Spleen (tissue), 11 donors: ENCODE measurements around the gene SIAH1. TPM values are rescaled to one million over a fixed set of nuclear protein-coding genes. Genes with fewer than 3 reads are reported as not detected.
"Not testable (repeated sequence)": the region's sequence is repeated elsewhere in the genome, so short reads cannot be mapped to it uniquely, and the experiment has no call there.

ENCODE experiments used
- DNase-seq: peaks from one replicate; pipeline ENCODE4 v3.0.0-alpha.2; 2020
- H3K27ac ChIP-seq, 8 donors: fragments of 200-600 bp; sonication (generic) in 7 of 8; 1 replicate in 4 of 8; 2 replicates in 4 of 8; pipeline versions ENCODE4 v1.5.0 to v1.8.0; 2016 to 2021; ENCODE audit warnings: inconsistent platforms in 4 of 8, mild to moderate bottlenecking in 4 of 8, moderate library complexity in 1 of 8
- H3K27me3 ChIP-seq, 7 donors: fragments of 200-600 bp; sonication (generic) in 6 of 7; replicated peaks in 1 of 7; 1 replicate in 4 of 7; 2 replicates in 3 of 7; pipeline versions ENCODE4 v1.5.0 to v1.8.0; 2016 to 2021; ENCODE audit warnings: inconsistent platforms in 3 of 7, mild to moderate bottlenecking in 1 of 7
- H3K36me3 ChIP-seq, 6 donors: fragments of 200-600 bp; sonication (generic) in 5 of 6; 1 replicate in 4 of 6; 2 replicates in 2 of 6; pipeline versions ENCODE4 v1.5.0 to v1.8.0; 2016 to 2021; ENCODE audit warnings: inconsistent platforms in 2 of 6
- H3K4me1 ChIP-seq, 6 donors: fragments of 200-600 bp; sonication (generic) in 5 of 6; 1 replicate in 3 of 6; 2 replicates in 3 of 6; pipeline versions ENCODE4 v1.5.0 to v1.8.0; 2016 to 2021; ENCODE audit warnings: inconsistent platforms in 3 of 6
- H3K4me3 ChIP-seq, 8 donors: fragments of 200-600 bp; sonication (generic) in 7 of 8; 1 replicate in 4 of 8; 2 replicates in 4 of 8; pipeline versions ENCODE4 v1.5.0 to v1.8.0; 2016 to 2021; ENCODE audit warnings: inconsistent platforms in 4 of 8, mild to moderate bottlenecking in 4 of 8, moderate library complexity in 2 of 8
- H3K9me3 ChIP-seq, 8 donors: fragments of 200-600 bp; sonication (generic) in 7 of 8; 1 replicate in 4 of 8; 2 replicates in 4 of 8; pipeline versions ENCODE4 v1.5.0 to v1.8.0; 2016 to 2021; ENCODE audit warnings: inconsistent platforms in 4 of 8
- POLR2A ChIP-seq, 3 donors: fragments of 450-650 bp; IDR thresholded peaks; one replicate each; pipeline ENCODE4 v1.5.1; 2017; ENCODE audit warnings: antibody characterized with exemption in 3 of 3, mild to moderate bottlenecking in 1 of 3
- POLR2AphosphoS5 ChIP-seq, 3 donors: sonication (generic); formaldehyde crosslinking; IDR thresholded peaks; one replicate each; pipeline ENCODE4 v1.5.1; 2017; ENCODE audit warnings: antibody characterized with exemption in 3 of 3
- WGBS, 5 donors: extraction: QIAGEN DNeasy Blood & Tissue Kit in 3 of 5; methylation state at CpG; one replicate each; pipeline versions ENCODE4 v1.1.5 to v1.1.7; 2013 to 2018; 5-methylcytosine and 5-hydroxymethylcytosine counted together
- intact Hi-C: fragments of 100-400 bp; cut with DNase I; formaldehyde crosslinking; loops from one replicate; pipeline ENCODE4 v1.15.0; 2023; ENCODE audit warnings: low total_unique reads
- polyA plus RNA-seq, 3 donors: library from polyadenylated mRNA; stranded (reverse); fragments of 200-250 nt; gene quantifications; one replicate each; pipeline ENCODE4 v1.2.1, GENCODE V29; 2013
- total RNA-seq, 7 donors: library from RNA; depleted of rRNA in 3 of 7; stranded (reverse); fragments of >200 nt in 3 of 7; fragmentation: NEBNext Ultra II Directional in 4 of 7; extraction: Animal tissue kit (Norgen Biotek cat#: 25700) in 4 of 7; gene quantifications; one replicate each; pipeline versions ENCODE4 v1.1.0 to v1.2.1, GENCODE V29; 2016 to 2021
- TF ChIP-seq, protein P1 (sequence below), 11 experiments: fragments of 200-600 bp in 7 of 11; fragments of 450-650 bp in 4 of 11; sonication (generic) in 4 of 11; IDR thresholded peaks in 8 of 11; conservative IDR thresholded peaks in 3 of 11; 1 replicate in 7 of 11; 2 replicates in 4 of 11; pipeline versions ENCODE4 v1.4.0 to v1.8.0; 2016 to 2021; ENCODE audit warnings: antibody characterized with exemption in 11 of 11, inconsistent platforms in 4 of 11, mild to moderate bottlenecking in 1 of 11
- donor health status: healthy with polysubstance abuse.
- donor health status: DM: no; HTN: no; CAD: no; lungs with moderate emphysema.
- donor health status: DM: no; HTN: no; CAD: no.
- donor health status: Bipolar disorder and iron deficiency.
- donor health status: healthy.
- donor health status: DM: no; HTN: no; CAD: no.
- donor health status: DM: yes; HTN: yes; CAD: no.

The SIAH1 gene
- total and polyA plus RNA-seq, 10 donors = 11.9 to 32.6 (median 25.5) TPM

DNA sequence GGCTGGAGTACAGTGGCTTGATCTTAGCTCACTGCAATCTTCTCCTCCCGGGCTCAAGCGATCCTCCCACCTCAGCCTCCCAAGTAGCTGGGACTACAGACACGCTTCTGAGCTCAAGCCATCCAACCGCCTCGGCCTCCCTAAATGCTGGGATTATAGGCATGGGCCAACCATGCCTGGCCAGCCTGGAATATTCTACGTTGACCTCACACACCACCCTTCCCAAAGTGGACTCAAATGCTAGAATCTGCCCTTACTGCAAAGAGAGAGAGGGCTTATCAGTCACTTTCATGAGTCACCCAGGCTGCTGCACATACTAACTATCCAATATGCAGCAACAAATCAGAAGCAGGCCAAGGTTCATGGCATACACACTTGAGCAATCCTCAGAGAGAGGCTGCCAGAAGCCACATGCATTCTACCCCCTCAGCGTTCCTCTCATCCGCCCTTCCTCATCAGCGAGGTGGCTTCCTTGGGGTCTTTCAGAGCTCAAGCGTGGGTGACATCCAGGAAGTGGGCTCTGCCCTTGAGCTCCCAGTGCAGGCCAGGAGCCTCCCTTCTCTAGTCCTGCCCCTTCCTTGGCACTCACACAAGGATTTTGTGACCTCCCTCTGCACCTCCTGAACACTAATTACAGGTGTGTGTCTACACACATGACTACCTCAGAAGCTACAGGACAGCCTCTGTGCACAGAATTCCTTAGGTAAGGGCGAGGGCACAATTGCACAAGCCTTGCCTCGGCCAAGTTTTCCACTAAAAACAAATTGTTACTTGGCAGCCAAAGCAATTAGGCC, 24.8 kb upstream of the SIAH1 start:
- Histone ChIP-seq H3K27me3 (no peaks in the 10 kb centered on the region), H3K27ac (peak overlapping the region in 1 of 8 donors; percentile 33), H3K36me3 (no peaks in the 10 kb centered on the region), H3K4me1 (peaks cover 0 to 5% (median 0%) of the 10 kb centered on the region in 6 donors), H3K4me3 (no peak overlapping the region), H3K9me3 (no peaks in the 10 kb centered on the region)
- TF ChIP-seq, protein P1, sequence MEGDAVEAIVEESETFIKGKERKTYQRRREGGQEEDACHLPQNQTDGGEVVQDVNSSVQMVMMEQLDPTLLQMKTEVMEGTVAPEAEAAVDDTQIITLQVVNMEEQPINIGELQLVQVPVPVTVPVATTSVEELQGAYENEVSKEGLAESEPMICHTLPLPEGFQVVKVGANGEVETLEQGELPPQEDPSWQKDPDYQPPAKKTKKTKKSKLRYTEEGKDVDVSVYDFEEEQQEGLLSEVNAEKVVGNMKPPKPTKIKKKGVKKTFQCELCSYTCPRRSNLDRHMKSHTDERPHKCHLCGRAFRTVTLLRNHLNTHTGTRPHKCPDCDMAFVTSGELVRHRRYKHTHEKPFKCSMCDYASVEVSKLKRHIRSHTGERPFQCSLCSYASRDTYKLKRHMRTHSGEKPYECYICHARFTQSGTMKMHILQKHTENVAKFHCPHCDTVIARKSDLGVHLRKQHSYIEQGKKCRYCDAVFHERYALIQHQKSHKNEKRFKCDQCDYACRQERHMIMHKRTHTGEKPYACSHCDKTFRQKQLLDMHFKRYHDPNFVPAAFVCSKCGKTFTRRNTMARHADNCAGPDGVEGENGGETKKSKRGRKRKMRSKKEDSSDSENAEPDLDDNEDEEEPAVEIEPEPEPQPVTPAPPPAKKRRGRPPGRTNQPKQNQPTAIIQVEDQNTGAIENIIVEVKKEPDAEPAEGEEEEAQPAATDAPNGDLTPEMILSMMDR (IDR thresholded peaks at IDR 0.05 in 8 of 11, conservative IDR thresholded peaks at IDR 0.05 in 3 of 11) = no peak
- TF ChIP-seq POLR2A (IDR thresholded peaks at IDR 0.05) (no peak), POLR2AphosphoS5 (IDR thresholded peaks at IDR 0.05) (peak in 1 of 3 donors; percentile 37)
- no peak for DNase-seq
- intact Hi-C loops = no loop called here
- WGBS, 5 donors = 69 to 84% (median 74%) methylated on average over 12 of the region's 12 CpGs

DNA sequence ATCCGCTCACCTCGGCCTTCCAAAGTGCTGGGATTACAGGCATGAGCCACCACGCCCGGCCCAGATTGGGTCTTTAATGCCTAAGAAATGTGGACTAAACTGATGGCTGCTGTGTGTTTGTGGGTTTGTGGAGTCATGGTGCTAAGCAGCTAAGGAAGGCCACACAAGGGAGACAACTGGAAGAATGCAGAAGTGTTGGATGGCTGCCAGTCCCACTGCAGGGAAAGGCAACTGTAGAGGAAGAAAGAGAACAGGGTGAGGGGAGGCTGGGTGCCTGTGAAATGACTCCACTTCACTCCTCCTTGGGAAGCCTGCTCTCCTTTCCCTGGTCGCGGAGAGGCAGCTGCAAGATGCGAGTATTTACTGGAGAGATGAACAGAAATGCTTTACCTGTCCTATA, 23.5 kb upstream of the SIAH1 start:
- Histone ChIP-seq H3K9me3 (no peaks in the 10 kb centered on the region), H3K4me1 (peaks cover 0 to 5% (median 0%) of the 10 kb centered on the region in 6 donors), H3K4me3 (no peak overlapping the region), H3K27ac (no peak overlapping the region), H3K36me3 (no peaks in the 10 kb centered on the region), H3K27me3 (no peaks in the 10 kb centered on the region)
- TF ChIP-seq, protein P1 (IDR thresholded peaks at IDR 0.05 in 8 of 11, conservative IDR thresholded peaks at IDR 0.05 in 3 of 11) = no peak
- TF ChIP-seq POLR2AphosphoS5 (IDR thresholded peaks at IDR 0.05) = no peak
- TF ChIP-seq POLR2A (IDR thresholded peaks at IDR 0.05) = no peak
- WGBS, 5 donors = 87 to 96% (median 94%) methylated on average over 7 of the region's 7 CpGs
- intact Hi-C loops = no loop called here
- no peak for DNase-seq

DNA sequence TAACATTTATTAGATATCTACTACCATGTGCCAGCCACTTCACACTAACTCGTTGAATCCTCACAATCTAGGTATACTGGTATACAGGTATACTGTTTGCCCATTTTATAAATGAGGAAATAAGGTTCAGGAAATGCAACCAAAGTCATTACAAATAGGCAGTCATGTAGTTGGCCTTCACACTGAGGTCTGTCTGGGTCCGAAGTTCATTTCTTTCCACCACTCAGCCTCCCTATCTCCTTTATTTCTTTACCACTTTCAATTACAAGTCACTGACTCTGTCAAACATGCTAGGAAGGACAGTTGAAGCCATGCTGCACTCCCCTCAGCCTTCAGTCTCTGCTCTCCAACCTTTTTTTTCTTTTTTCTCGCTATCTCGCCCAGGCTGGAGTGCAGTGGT, 20.7 kb upstream of the SIAH1 start:
- intact Hi-C loops = no loop called here
- TF ChIP-seq, protein P1 (IDR thresholded peaks at IDR 0.05 in 8 of 11, conservative IDR thresholded peaks at IDR 0.05 in 3 of 11) = no peak
- TF ChIP-seq POLR2A (IDR thresholded peaks at IDR 0.05) (no peak), POLR2AphosphoS5 (IDR thresholded peaks at IDR 0.05) (no peak)

DNA sequence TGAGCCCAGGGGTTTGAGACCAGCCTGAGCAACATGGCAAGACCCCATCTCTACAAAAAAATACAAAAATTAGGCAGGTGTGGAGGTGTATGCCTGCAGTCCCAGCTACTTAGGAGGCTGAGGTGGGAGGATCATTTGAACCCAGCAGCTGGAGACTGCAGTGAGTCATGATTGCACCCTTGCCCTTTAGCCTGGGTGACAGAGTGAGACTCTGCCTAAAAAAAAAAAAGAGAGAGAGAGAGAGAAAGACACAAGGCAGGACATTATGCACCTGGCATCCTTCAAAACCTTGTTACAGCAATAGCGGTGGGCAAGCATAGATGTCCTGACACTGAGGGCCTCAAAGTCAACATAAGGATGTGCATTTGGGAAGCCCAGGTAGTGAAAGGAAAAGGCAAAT, 19.9 kb upstream of the SIAH1 start:
- intact Hi-C loops = no loop called here
- 87 to 100% (median 96%) methylated on average over 1 of the region's 1 CpG for WGBS, 5 donors

More for the DNA sequence above, 20.7 kb upstream of the SIAH1 start:
- no peak for DNase-seq
- Histone ChIP-seq H3K4me3 (no peak overlapping the region), H3K4me1 (peaks cover 0 to 5% (median 0%) of the 10 kb centered on the region in 6 donors), H3K36me3 (no peaks in the 10 kb centered on the region), H3K9me3 (no peaks in the 10 kb centered on the region), H3K27me3 (no peaks in the 10 kb centered on the region), H3K27ac (no peak overlapping the region)
- 84 to 96% (median 89%) methylated on average over 4 of the region's 4 CpGs for WGBS, 5 donors

DNA sequence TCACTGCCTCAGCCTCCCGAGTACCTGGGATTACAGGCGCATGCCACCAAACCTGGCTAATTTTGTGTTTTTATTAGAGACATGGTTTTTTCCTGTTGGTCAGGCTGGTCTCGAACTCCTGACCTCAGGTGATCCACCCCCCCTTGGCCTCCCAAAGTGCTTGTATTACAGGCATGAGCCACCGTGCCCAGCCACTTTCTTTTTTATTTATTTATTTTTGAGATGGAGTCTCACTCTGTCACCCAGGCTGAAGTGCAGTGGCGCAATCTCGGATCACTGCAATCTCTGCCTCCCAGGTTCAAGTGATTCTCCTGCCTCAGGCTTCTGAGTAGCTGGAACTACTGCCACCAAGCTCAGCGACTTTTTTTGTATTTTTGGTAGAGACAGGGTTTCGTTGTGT, 17.3 kb upstream of the SIAH1 start:
- H3K4me3 ChIP-seq, H3K27ac ChIP-seq, DNase-seq, H3K4me1 ChIP-seq, H3K9me3 ChIP-seq, H3K36me3 ChIP-seq, intact Hi-C loops, H3K27me3 ChIP-seq: not testable (repeated sequence)
- WGBS, 5 donors = 89 to 95% (median 90%) methylated on average over 8 of the region's 8 CpGs

More for the DNA sequence above, 19.9 kb upstream of the SIAH1 start:
- H3K27me3 ChIP-seq = no peaks in the 10 kb centered on the region
- no peak for DNase-seq
- no peak overlapping the region for H3K4me3 ChIP-seq
- H3K4me1 ChIP-seq = peaks cover 0 to 4% (median 0%) of the 10 kb centered on the region in 6 donors
- TF ChIP-seq, protein P1 (IDR thresholded peaks at IDR 0.05 in 8 of 11, conservative IDR thresholded peaks at IDR 0.05 in 3 of 11) = no peak
- TF ChIP-seq POLR2AphosphoS5 (IDR thresholded peaks at IDR 0.05) (no peak), POLR2A (IDR thresholded peaks at IDR 0.05) (no peak)
- no peaks in the 10 kb centered on the region for H3K9me3 ChIP-seq
- H3K27ac ChIP-seq = no peak overlapping the region
- H3K36me3 ChIP-seq = no peaks in the 10 kb centered on the region
